KG1 (cell line): Measurements from ENCODE around the gene GJA8.
"Not testable (repeated sequence)": the region's sequence is repeated elsewhere in the genome, so short reads cannot be mapped to it uniquely, and the experiment has no call there.

ENCODE experiments used
- DNase-seq: peaks from one replicate; lab custom pipeline; 2025; lab: John Stamatoyannopoulos, UW

The GJA8 gene

GRCh38 chr1:147927689-147928088, 25.1 kb downstream of the GJA8 start:
- not testable (repeated sequence) for DNase-seq

GRCh38 chr1:147928236-147929132, 25.9 kb downstream of the GJA8 start, which contains the start of gene GPR89B:
TSS of gene GPR89B (plus strand) at chr1:147928420. CDS start at chr1:147928537, 117 bp downstream.
- DNase-seq = peak; percentile 83

GRCh38 chr1:147931137-147931536, 28.5 kb downstream of the GJA8 start:
- DNase-seq = not testable (repeated sequence)

GRCh38 chr1:147935296-147935695, 32.7 kb downstream of the GJA8 start:
- DNase-seq = not testable (repeated sequence)

- not testable (repeated sequence) for DNase-seq
These were observed 37.9 kb downstream of the GJA8 start for GRCh38 chr1:147940456-147940855.

GRCh38 chr1:147942563-147942962, 40.0 kb downstream of the GJA8 start:
- not testable (repeated sequence) for DNase-seq

GRCh38 chr1:147949517-147949916, 46.9 kb downstream of the GJA8 start:
- not testable (repeated sequence) for DNase-seq
